Gastroesophageal sphincter (tissue), 4 donors: ENCODE measurements around the gene PTCH1. TPM values are rescaled to one million over a fixed set of nuclear protein-coding genes. Genes with fewer than 3 reads are reported as not detected.

Experiments used
- ATAC-seq: fragments of 150-250 bp; one replicate; pipeline ENCODE4 v1.9.1; 2016; ENCODE audit warnings: mild to moderate bottlenecking, moderate library complexity
- H3K27ac ChIP-seq, 4 donors: fragments of 200-600 bp; sonication (generic) in 3 of 4; 1 replicate in 3 of 4; 2 replicates in 1 of 4; pipeline ENCODE4 v1.5.1; 2016 to 2019
- H3K27me3 ChIP-seq: fragments of 200-600 bp; sonication (generic); one replicate; pipeline ENCODE4 v1.5.1; 2019
- H3K36me3 ChIP-seq, 2 donors: fragments of 200-600 bp; sonication (generic); one replicate each; pipeline ENCODE4 v1.5.1; 2019; ENCODE audit warnings: control low read depth in 1 of 2
- H3K4me1 ChIP-seq, 3 donors: fragments of 200-600 bp; sonication (generic); 1 replicate in 2 of 3; 2 replicates in 1 of 3; pipeline ENCODE4 v1.5.1; 2016 to 2019; ENCODE audit warnings: control low read depth in 2 of 3
- H3K4me3 ChIP-seq, 2 donors: fragments of 200-600 bp; sonication (generic); one replicate each; pipeline ENCODE4 v1.5.1; 2019; ENCODE audit warnings: mild to moderate bottlenecking in 1 of 2, moderate library complexity in 1 of 2
- H3K9me3 ChIP-seq, 3 donors: fragments of 200-600 bp; sonication (generic); one replicate each; pipeline ENCODE4 v1.5.1; 2017 to 2019; ENCODE audit warnings: control low read depth in 2 of 3
- EP300 ChIP-seq: sonication (generic); formaldehyde crosslinking; IDR thresholded peaks from one replicate; pipeline ENCODE4 v1.6.1; 2017; ENCODE audit warnings: antibody characterized with exemption, mild to moderate bottlenecking
- POLR2A ChIP-seq, 2 donors: fragments of 450-650 bp; IDR thresholded peaks; one replicate each; pipeline ENCODE4 v1.6.1; 2017; ENCODE audit warnings: antibody characterized with exemption in 2 of 2, mild to moderate bottlenecking in 2 of 2, moderate library complexity in 1 of 2
- POLR2AphosphoS5 ChIP-seq: sonication (generic); formaldehyde crosslinking; IDR thresholded peaks from one replicate; pipeline ENCODE4 v1.6.1; 2017; ENCODE audit warnings: antibody characterized with exemption
- WGBS, 2 donors: methylation state at CpG; one replicate each; pipeline ENCODE4 v1.1.5; 2018; ENCODE audit warnings: low coverage in 1 of 2; 5-methylcytosine and 5-hydroxymethylcytosine counted together
- total RNA-seq, 4 donors: library from RNA; depleted of rRNA; stranded (reverse); fragments of >200 nt; gene quantifications; one replicate each; pipeline ENCODE4 v1.1.0, GENCODE V29; 2016
- TF ChIP-seq, protein P1 (sequence below), 4 experiments: fragments of 200-600 bp in 2 of 4; fragments of 450-650 bp in 2 of 4; sonication (generic) in 1 of 4; IDR thresholded peaks; one replicate each; pipeline ENCODE4 v1.5.1; 2017 to 2019; ENCODE audit warnings: antibody characterized with exemption in 4 of 4, mild to moderate bottlenecking in 2 of 4, moderate library complexity in 2 of 4

Gene PTCH1
- total RNA-seq, 4 donors from 2014 or later = 12.5 to 20.3 (median 15.5) TPM

DNA sequence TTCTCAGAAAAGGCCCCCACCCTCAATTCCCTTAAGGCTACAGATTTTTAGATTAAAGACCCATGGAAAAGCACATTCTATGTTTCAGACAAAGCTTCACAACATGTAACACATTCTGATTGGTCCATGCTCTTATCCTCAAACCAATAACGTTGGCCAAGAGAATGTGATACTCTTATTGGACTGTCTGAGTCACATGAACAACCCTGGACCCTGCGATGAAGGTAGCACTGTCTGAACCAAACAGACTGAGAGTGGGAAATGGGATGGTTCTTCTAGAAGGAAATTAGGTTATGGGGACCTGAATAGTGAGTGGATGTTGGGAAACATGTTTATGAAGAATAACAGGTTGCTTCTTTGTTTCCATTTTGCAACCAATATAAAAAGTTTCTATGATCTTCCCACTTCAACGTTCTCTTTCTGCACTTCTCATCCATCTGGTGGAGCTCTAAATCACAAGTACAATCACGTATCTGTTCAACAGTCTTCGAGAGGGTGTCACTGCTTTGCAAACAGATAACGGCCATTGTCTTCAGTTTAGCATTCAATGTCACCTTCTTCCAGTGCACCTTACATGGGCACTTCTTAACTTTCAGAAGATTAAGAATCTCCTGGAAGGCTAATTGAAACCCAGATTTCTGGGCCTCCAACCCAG lies 81.6 kb downstream of the PTCH1 start:
- ATAC-seq = no peak
- Histone ChIP-seq H3K27ac (no peak overlapping the region), H3K4me1 (no peaks in the 10 kb centered on the region), H3K27me3 (no peaks in the 10 kb centered on the region), H3K36me3 (no peaks in the 10 kb centered on the region), H3K9me3 (peaks cover 0 to 7% (median 0%) of the 10 kb centered on the region in 3 donors), H3K4me3 (no peak overlapping the region)
- 80 to 82% methylated on average over 6 of the region's 6 CpGs for WGBS, 2 donors
- TF ChIP-seq, protein P1, sequence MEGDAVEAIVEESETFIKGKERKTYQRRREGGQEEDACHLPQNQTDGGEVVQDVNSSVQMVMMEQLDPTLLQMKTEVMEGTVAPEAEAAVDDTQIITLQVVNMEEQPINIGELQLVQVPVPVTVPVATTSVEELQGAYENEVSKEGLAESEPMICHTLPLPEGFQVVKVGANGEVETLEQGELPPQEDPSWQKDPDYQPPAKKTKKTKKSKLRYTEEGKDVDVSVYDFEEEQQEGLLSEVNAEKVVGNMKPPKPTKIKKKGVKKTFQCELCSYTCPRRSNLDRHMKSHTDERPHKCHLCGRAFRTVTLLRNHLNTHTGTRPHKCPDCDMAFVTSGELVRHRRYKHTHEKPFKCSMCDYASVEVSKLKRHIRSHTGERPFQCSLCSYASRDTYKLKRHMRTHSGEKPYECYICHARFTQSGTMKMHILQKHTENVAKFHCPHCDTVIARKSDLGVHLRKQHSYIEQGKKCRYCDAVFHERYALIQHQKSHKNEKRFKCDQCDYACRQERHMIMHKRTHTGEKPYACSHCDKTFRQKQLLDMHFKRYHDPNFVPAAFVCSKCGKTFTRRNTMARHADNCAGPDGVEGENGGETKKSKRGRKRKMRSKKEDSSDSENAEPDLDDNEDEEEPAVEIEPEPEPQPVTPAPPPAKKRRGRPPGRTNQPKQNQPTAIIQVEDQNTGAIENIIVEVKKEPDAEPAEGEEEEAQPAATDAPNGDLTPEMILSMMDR (IDR thresholded peaks at IDR 0.05) = no peak
- TF ChIP-seq EP300 = no peak
- no peak for TF ChIP-seq POLR2AphosphoS5
- no peak for TF ChIP-seq POLR2A (IDR thresholded peaks at IDR 0.05)

DNA sequence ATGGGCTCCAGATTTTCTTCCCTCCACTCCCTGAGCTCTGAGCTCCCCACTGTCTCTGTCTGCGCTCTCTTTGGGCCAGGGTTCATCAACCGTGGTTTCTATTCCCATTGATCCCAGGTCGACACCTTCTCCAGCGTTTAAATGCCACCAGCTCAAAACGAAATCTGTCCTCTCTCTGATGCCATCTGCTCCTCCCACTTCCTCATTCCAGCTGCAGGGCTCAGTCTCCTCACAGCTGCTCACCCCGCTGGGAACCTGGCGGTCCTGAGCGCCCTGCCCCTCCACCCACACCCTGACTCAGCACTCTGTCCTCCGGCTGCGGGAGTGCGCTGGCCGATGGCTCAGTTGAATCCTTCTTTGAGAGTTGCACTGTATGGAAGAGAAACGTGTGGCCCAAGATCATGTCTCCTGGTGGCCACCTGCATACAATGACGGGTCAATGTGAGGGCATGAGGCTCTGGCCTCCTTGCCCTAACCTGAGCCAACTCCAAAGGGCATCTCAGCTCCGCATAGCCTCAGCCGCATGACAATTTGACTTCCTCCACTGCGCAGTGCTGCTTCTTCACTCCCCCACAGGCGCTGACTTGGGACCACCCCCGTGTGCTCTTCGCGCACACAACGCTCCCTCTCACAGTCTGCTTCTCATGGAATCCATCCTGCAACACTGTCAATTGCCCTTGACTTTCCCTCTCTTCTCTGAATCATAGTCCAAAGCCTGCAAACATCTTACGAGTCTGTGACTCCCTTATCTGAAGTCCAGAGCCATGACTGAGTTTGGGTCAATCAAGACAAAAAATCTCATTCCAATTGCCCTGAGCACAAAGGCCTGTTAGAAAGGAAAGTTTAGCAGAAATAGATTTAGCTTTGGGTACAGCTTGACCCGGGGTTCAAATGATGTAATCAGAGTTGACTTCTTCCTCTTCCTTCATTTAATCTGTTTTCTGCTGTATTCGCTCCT lies 82.4 kb downstream of the PTCH1 start:
- H3K4me1 ChIP-seq = no peaks in the 10 kb centered on the region
- no peak for TF ChIP-seq EP300
- no peak for TF ChIP-seq POLR2AphosphoS5
- TF ChIP-seq POLR2A (IDR thresholded peaks at IDR 0.05) = no peak
- TF ChIP-seq, protein P1 (IDR thresholded peaks at IDR 0.05) = no peak
- no peaks in the 10 kb centered on the region for H3K27me3 ChIP-seq
- no peak for ATAC-seq
- H3K9me3 ChIP-seq = peaks cover 0 to 11% (median 0%) of the 10 kb centered on the region in 3 donors
- 84 to 85% methylated on average over 14 to 21 of the region's 25 CpGs for WGBS, 2 donors
- H3K36me3 ChIP-seq = no peaks in the 10 kb centered on the region
- H3K27ac ChIP-seq = no peak overlapping the region
- H3K4me3 ChIP-seq = no peak overlapping the region

DNA sequence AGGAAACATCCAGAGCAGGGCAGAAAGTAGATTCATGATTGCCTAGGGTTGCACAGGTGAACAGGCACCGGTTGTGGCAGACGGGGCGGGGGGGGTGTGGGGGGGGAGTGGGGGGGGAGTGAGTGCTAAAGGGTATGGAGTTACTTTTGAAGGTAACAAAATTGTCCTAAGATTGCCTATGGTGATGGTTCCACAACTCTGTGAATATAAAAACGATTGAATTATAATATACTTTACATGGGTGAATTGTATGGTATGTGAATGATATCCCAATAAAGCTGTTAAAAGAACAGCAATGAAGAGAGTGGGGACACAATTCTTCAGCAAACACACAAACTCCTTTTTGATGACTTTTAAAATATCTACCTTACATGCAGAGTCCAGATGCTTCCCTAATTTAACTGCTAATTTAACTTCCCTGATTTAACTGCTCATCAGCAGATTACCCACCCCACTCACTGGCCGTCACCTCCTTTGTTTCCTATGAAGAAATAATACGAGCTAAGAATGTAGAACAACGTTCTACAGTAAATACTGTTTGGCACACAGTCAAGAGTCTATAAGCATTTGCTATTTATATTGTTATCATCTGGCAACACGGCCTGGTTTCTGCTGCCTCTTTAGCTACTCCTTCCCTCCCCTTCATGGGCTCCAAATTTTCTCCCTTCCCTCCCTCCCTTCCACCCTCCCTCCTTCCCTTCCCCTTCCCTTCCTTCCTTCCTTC lies 83.5 kb downstream of the PTCH1 start:
- no peak for ATAC-seq
- peaks cover 0 to 11% (median 0%) of the 10 kb centered on the region in 3 donors for H3K9me3 ChIP-seq

DNA sequence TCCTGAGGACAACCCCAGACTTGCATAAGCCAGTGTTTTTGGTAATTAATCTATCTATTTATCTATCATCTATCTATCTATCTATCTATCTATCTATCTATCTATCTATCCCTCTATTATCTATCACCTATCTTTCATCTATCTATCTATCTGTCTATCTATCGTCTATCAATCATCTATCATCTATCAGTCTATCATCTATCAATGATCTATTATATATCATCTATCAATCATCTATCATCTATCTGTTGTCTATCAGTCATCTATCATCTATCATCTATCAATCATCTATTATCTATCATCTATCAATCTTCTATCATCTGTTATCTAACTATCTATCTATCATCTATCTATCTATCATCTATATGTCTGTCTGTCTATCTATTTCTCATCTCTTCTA lies 85.5 kb downstream of the PTCH1 start:
- peaks cover 0 to 9% (median 0%) of the 10 kb centered on the region in 3 donors for H3K4me1 ChIP-seq
- no peaks in the 10 kb centered on the region for H3K36me3 ChIP-seq
- H3K27me3 ChIP-seq = no peaks in the 10 kb centered on the region
- H3K9me3 ChIP-seq = peaks cover 0 to 11% (median 0%) of the 10 kb centered on the region in 3 donors
- TF ChIP-seq EP300 (no peak), POLR2AphosphoS5 (no peak), POLR2A (IDR thresholded peaks at IDR 0.05) (no peak)
- TF ChIP-seq, protein P1 (IDR thresholded peaks at IDR 0.05) = no peak
- no peak overlapping the region for H3K27ac ChIP-seq
- ATAC-seq = no peak
- 90 to 92% methylated on average over 1 of the region's 1 CpG for WGBS, 2 donors
- H3K4me3 ChIP-seq = no peak overlapping the region

More for the DNA sequence above, 83.5 kb downstream of the PTCH1 start:
- TF ChIP-seq POLR2AphosphoS5 = no peak
- TF ChIP-seq EP300 = no peak
- TF ChIP-seq, protein P1 (IDR thresholded peaks at IDR 0.05) = no peak
- no peak for TF ChIP-seq POLR2A (IDR thresholded peaks at IDR 0.05)
- Histone ChIP-seq H3K36me3 (no peaks in the 10 kb centered on the region), H3K4me3 (no peak overlapping the region), H3K4me1 (no peaks in the 10 kb centered on the region), H3K27ac (no peak overlapping the region), H3K27me3 (no peaks in the 10 kb centered on the region)
- 34 to 61% methylated on average over 6 to 8 of the region's 8 CpGs for WGBS, 2 donors
